ENCODE data around the gene TTPAL.

GRCh38 chr20:44445742-44446710 is 29.6 kb upstream of the TTPAL start:
- TF ChIP-seq SRF (IDR thresholded peaks at IDR 0.05; ENCODE audit: low read depth in 2 of 2, low read length in 2 of 2) (no peak), USF2 (IDR thresholded peaks at IDR 0.05; ENCODE audit: borderline replicate concordance, low read depth, low read length) (no peak), MXI1 (IDR thresholded peaks at IDR 0.05; ENCODE audit: low read depth, low read length) (no peak), RAD21 (IDR thresholded peaks at IDR 0.05; ENCODE audit: insufficient read depth, low read depth, low read length) (no peak), CTCF (IDR thresholded peaks at IDR 0.05 in 2 of 3, conservative IDR thresholded peaks at IDR 0.05 in 1 of 3; ENCODE audit: control insufficient read depth in 2 of 3, extremely low read depth in 1 of 3, insufficient read depth in 1 of 3, low read depth in 3 of 3, low read length in 3 of 3) (no peak), POU2F2 (IDR thresholded peaks at IDR 0.05; ENCODE audit: borderline replicate concordance, low read depth, low read length) (no peak), POLR2A (IDR thresholded peaks at IDR 0.05; ENCODE audit: low read depth, low read length) (no peak), RCOR1 (conservative IDR thresholded peaks at IDR 0.05; ENCODE audit: low read depth, low read length) (no peak), CEBPB (IDR thresholded peaks at IDR 0.05; ENCODE audit: borderline replicate concordance in 1 of 2, low read depth in 2 of 2, low read length in 2 of 2) (no peak), CREB1 (IDR thresholded peaks at IDR 0.05; ENCODE audit: low read depth) (no peak), DPF2 (IDR thresholded peaks at IDR 0.05) (no peak), BRCA1 (IDR thresholded peaks at IDR 0.05; ENCODE audit: low read depth, low read length) (no peak)

Data from GM12878 (cell line).